Spleen (tissue), 11 donors: Measurements from ENCODE around the gene RAB29. TPM values are rescaled to one million over a fixed set of nuclear protein-coding genes. Genes with fewer than 3 reads are reported as not detected.

Source experiments
- DNase-seq: peaks from one replicate; pipeline ENCODE4 v3.0.0-alpha.2; 2020
- H3K27ac ChIP-seq, 8 donors: fragments of 200-600 bp; sonication (generic) in 7 of 8; 1 replicate in 4 of 8; 2 replicates in 4 of 8; pipeline versions ENCODE4 v1.5.0 to v1.8.0; 2016 to 2021; ENCODE audit warnings: inconsistent platforms in 4 of 8, mild to moderate bottlenecking in 4 of 8, moderate library complexity in 1 of 8
- H3K27me3 ChIP-seq, 7 donors: fragments of 200-600 bp; sonication (generic) in 6 of 7; replicated peaks in 1 of 7; 1 replicate in 4 of 7; 2 replicates in 3 of 7; pipeline versions ENCODE4 v1.5.0 to v1.8.0; 2016 to 2021; ENCODE audit warnings: inconsistent platforms in 3 of 7, mild to moderate bottlenecking in 1 of 7
- H3K36me3 ChIP-seq, 6 donors: fragments of 200-600 bp; sonication (generic) in 5 of 6; 1 replicate in 4 of 6; 2 replicates in 2 of 6; pipeline versions ENCODE4 v1.5.0 to v1.8.0; 2016 to 2021; ENCODE audit warnings: inconsistent platforms in 2 of 6
- H3K4me1 ChIP-seq, 6 donors: fragments of 200-600 bp; sonication (generic) in 5 of 6; 1 replicate in 3 of 6; 2 replicates in 3 of 6; pipeline versions ENCODE4 v1.5.0 to v1.8.0; 2016 to 2021; ENCODE audit warnings: inconsistent platforms in 3 of 6
- H3K4me3 ChIP-seq, 8 donors: fragments of 200-600 bp; sonication (generic) in 7 of 8; 1 replicate in 4 of 8; 2 replicates in 4 of 8; pipeline versions ENCODE4 v1.5.0 to v1.8.0; 2016 to 2021; ENCODE audit warnings: inconsistent platforms in 4 of 8, mild to moderate bottlenecking in 4 of 8, moderate library complexity in 2 of 8
- H3K9me3 ChIP-seq, 8 donors: fragments of 200-600 bp; sonication (generic) in 7 of 8; 1 replicate in 4 of 8; 2 replicates in 4 of 8; pipeline versions ENCODE4 v1.5.0 to v1.8.0; 2016 to 2021; ENCODE audit warnings: inconsistent platforms in 4 of 8
- CTCF ChIP-seq, 11 experiments: fragments of 200-600 bp in 7 of 11; fragments of 450-650 bp in 4 of 11; sonication (generic) in 4 of 11; IDR thresholded peaks in 8 of 11; conservative IDR thresholded peaks in 3 of 11; 1 replicate in 7 of 11; 2 replicates in 4 of 11; pipeline versions ENCODE4 v1.4.0 to v1.8.0; 2016 to 2021; ENCODE audit warnings: antibody characterized with exemption in 11 of 11, inconsistent platforms in 4 of 11, mild to moderate bottlenecking in 1 of 11
- POLR2A ChIP-seq, 3 donors: fragments of 450-650 bp; IDR thresholded peaks; one replicate each; pipeline ENCODE4 v1.5.1; 2017; ENCODE audit warnings: antibody characterized with exemption in 3 of 3, mild to moderate bottlenecking in 1 of 3
- POLR2AphosphoS5 ChIP-seq, 3 donors: sonication (generic); formaldehyde crosslinking; IDR thresholded peaks; one replicate each; pipeline ENCODE4 v1.5.1; 2017; ENCODE audit warnings: antibody characterized with exemption in 3 of 3
- WGBS, 5 donors: extraction: QIAGEN DNeasy Blood & Tissue Kit in 3 of 5; methylation state at CpG; one replicate each; pipeline versions ENCODE4 v1.1.5 to v1.1.7; 2013 to 2018; 5-methylcytosine and 5-hydroxymethylcytosine counted together
- intact Hi-C: fragments of 100-400 bp; cut with DNase I; formaldehyde crosslinking; loops from one replicate; pipeline ENCODE4 v1.15.0; 2023; ENCODE audit warnings: low total_unique reads
- polyA plus RNA-seq, 3 donors: library from polyadenylated mRNA; stranded (reverse); fragments of 200-250 nt; gene quantifications; one replicate each; pipeline ENCODE4 v1.2.1, GENCODE V29; 2013
- total RNA-seq, 7 donors: library from RNA; depleted of rRNA in 3 of 7; stranded (reverse); fragments of >200 nt in 3 of 7; fragmentation: NEBNext Ultra II Directional in 4 of 7; extraction: Animal tissue kit (Norgen Biotek cat#: 25700) in 4 of 7; gene quantifications; one replicate each; pipeline versions ENCODE4 v1.1.0 to v1.2.1, GENCODE V29; 2016 to 2021
- donor health status: healthy with polysubstance abuse.
- donor health status: DM: no; HTN: no; CAD: no; lungs with moderate emphysema.
- donor health status: DM: no; HTN: no; CAD: no.
- donor health status: Bipolar disorder and iron deficiency.
- donor health status: healthy.
- donor health status: DM: no; HTN: no; CAD: no.
- donor health status: DM: yes; HTN: yes; CAD: no.

Gene RAB29
- total and polyA plus RNA-seq, 10 donors, result 16.6 to 49.7 (median 38.5) TPM

- Histone ChIP-seq H3K27me3 (no peaks in the 10 kb centered on the region), H3K27ac (no peak overlapping the region), H3K4me1 (peaks cover 5 to 41% (median 32%) of the 10 kb centered on the region in 6 donors), H3K4me3 (no peak overlapping the region), H3K36me3 (no peaks in the 10 kb centered on the region), H3K9me3 (no peaks in the 10 kb centered on the region)
- TF ChIP-seq POLR2A (IDR thresholded peaks at IDR 0.05) (no peak), POLR2AphosphoS5 (IDR thresholded peaks at IDR 0.05) (no peak), CTCF (IDR thresholded peaks at IDR 0.05 in 8 of 11, conservative IDR thresholded peaks at IDR 0.05 in 3 of 11) (no peak)
- intact Hi-C loops, result no loop called here
- no peak for DNase-seq
- WGBS, 5 donors, result 29 to 78% (median 51%) methylated on average over 2 of the region's 2 CpGs
Measured at GRCh38 chr1:205777994-205778393, 2.7 kb upstream of the RAB29 start.

- TF ChIP-seq CTCF (IDR thresholded peaks at IDR 0.05 in 8 of 11, conservative IDR thresholded peaks at IDR 0.05 in 3 of 11), result no peak
- TF ChIP-seq POLR2AphosphoS5 (IDR thresholded peaks at IDR 0.05), result no peak
- no peak for TF ChIP-seq POLR2A (IDR thresholded peaks at IDR 0.05)
- intact Hi-C loops, result no loop called here
- peaks cover 0 to 12% (median under 1%) of the 10 kb centered on the region in 6 donors for H3K36me3 ChIP-seq
- peak overlapping the region in 7 of 8 donors; percentile 66 to 89 (median 76) for H3K4me3 ChIP-seq
- no peak for DNase-seq
- peaks cover 5 to 60% (median 43%) of the 10 kb centered on the region in 6 donors for H3K4me1 ChIP-seq
- peak overlapping the region; percentile 83 to 94 (median 88) for H3K27ac ChIP-seq
- no peaks in the 10 kb centered on the region for H3K9me3 ChIP-seq
- no peaks in the 10 kb centered on the region for H3K27me3 ChIP-seq
Measured at GRCh38 chr1:205775717-205776056, 405 bp upstream of the RAB29 start.

DNA sequence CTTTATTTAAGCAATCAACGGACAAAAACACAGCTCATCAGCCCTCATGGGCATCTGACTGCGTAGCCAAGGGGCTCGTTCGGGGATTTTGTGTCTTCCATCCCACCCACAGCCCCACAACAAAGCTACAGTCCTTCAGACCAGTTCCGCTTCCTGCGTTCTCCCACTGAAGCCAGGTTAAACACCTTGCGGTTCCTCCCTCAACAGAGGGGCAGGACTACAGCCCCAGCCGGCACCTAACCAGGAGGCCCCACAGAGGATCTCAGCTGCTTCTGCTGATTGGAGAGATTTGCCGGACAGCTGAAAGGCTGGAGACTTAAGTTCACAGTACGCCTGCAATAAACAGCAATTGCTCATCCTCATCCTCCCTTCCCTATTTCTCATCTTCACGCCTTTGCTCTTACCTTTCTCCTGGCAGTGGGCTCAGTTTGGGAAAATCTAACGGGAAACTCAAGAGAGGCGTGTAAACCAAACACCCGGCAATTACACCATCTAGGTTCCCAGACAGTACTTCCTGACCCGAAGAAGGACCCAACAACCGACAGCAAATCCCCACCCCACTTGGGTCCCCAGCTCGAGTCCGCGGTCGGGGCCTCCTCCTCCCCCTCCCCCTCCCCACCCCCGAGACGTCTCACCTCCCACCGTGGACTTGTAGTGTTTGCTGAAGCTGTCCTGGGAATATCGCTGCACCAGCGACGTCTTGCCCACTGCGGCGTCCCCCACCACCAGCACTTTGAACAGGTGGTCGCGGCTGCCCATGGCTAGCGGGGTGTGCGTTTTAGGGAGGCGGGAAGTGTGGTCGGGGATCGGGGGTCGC, 876 bp downstream of the RAB29 start:
- intact Hi-C loops, result no loop called here
- TF ChIP-seq POLR2AphosphoS5 (IDR thresholded peaks at IDR 0.05) (no peak), POLR2A (IDR thresholded peaks at IDR 0.05) (no peak), CTCF (IDR thresholded peaks at IDR 0.05 in 8 of 11, conservative IDR thresholded peaks at IDR 0.05 in 3 of 11) (no peak)
- DNase-seq, result peak; percentile 79
- peak overlapping the region; percentile 83 to 94 (median 88) for H3K27ac ChIP-seq
- peaks cover 5 to 60% (median 43%) of the 10 kb centered on the region in 6 donors for H3K4me1 ChIP-seq
- no peaks in the 10 kb centered on the region for H3K27me3 ChIP-seq
- peak overlapping the region; percentile 66 to 89 (median 76) for H3K4me3 ChIP-seq
- WGBS, 5 donors, result 10 to 14% (median 12%) methylated on average over 35 to 36 of the region's 36 CpGs
- H3K36me3 ChIP-seq, result peaks cover 0 to 24% (median 13%) of the 10 kb centered on the region in 6 donors
- no peaks in the 10 kb centered on the region for H3K9me3 ChIP-seq

GRCh38 chr1:205772607-205773032, 2.7 kb downstream of the RAB29 start:
- peaks cover 0 to 41% (median 19%) of the 10 kb centered on the region in 6 donors for H3K36me3 ChIP-seq
- WGBS, 5 donors, result 66 to 72% (median 67%) methylated on average over 2 of the region's 2 CpGs
- TF ChIP-seq CTCF (IDR thresholded peaks at IDR 0.05 in 8 of 11, conservative IDR thresholded peaks at IDR 0.05 in 3 of 11) (no peak), POLR2AphosphoS5 (IDR thresholded peaks at IDR 0.05) (no peak), POLR2A (IDR thresholded peaks at IDR 0.05) (no peak)
- peaks cover 5 to 49% (median 36%) of the 10 kb centered on the region in 6 donors for H3K4me1 ChIP-seq
- DNase-seq, result no peak
- peak overlapping the region in 2 of 8 donors; percentile 3 to 7 for H3K27ac ChIP-seq
- intact Hi-C loops, result no loop called here
- H3K9me3 ChIP-seq, result no peaks in the 10 kb centered on the region
- no peak overlapping the region for H3K4me3 ChIP-seq
- no peaks in the 10 kb centered on the region for H3K27me3 ChIP-seq
